Measurements from ENCODE around the gene THSD7B. TPM values are rescaled to one million over a fixed set of nuclear protein-coding genes. Genes with fewer than 3 reads are reported as not detected.

Gene THSD7B
- total and polyA plus RNA-seq, 10 of the 15 experiments (the other 5 are each of a cell fraction or from before 2014, with no cell fraction given) = 0.03 to 0.56 (median 0.28) TPM

- no peak for TF ChIP-seq BCL3 (IDR thresholded peaks at IDR 0.05; ENCODE audit: borderline replicate concordance, insufficient read depth, low read depth, low read length, poor library complexity, severe bottlenecking)
- no peak for TF ChIP-seq LARP7 (IDR thresholded peaks at IDR 0.05)
- TF ChIP-seq FOXM1 (IDR thresholded peaks at IDR 0.05; ENCODE audit: low read depth, low read length) = no peak
- TF ChIP-seq CREM (IDR thresholded peaks at IDR 0.05; ENCODE audit: low read depth) = no peak
- no peak for TF ChIP-seq RB1 (IDR thresholded peaks at IDR 0.05; ENCODE audit: borderline replicate concordance)
These were observed 907.7 kb downstream of the THSD7B start (continued) for GRCh38 chr2:137672989-137673552.

- ATAC-seq = no peak
- 0% methylated on average over 2 of the region's 2 CpGs for WGBS (ENCODE audit: insufficient coverage, insufficient replicate concordance, low lambda C conversion rate, missing lambda C conversion rate)
- H2AFZ ChIP-seq (ENCODE audit: control insufficient read depth, low read depth, low read length) = no peak overlapping the region
- intact Hi-C loops (cut with micrococcal nuclease; ENCODE audit: unreplicated experiment) (loop anchor here (10.0 kb wide), 1 partner anchor 740 kb away; no protein-coding TSS in a partner anchor), in situ Hi-C loops (cut with MboI) (no loop called here)
- no peaks in the 10 kb centered on the region for H3K79me2 ChIP-seq (ENCODE audit: control insufficient read depth, insufficient read depth, low read length)
- no peaks in the 10 kb centered on the region for H3K36me3 ChIP-seq (ENCODE audit: control insufficient read depth in 2 of 2, insufficient read depth in 2 of 2, low read length in 1 of 2)
- ChIA-PET CTCF (interaction anchor here (1.2 kb wide), 1 partner anchor 9 kb away, joined by 5 read pairs; no protein-coding TSS in a partner anchor), POLR2A (no interaction called here), RAD21 (ENCODE audit: unreplicated experiment) (no interaction called here), SMC1A (ENCODE audit: uncharacterized antibody, unreplicated experiment) (no interaction called here)
- H3K4me3 ChIP-seq = no peak overlapping the region
- no peak for FAIRE-seq
- H3K9me3 ChIP-seq (replicated peaks; ENCODE audit: control insufficient read depth, insufficient read depth, low read length) = no peaks in the 10 kb centered on the region
- BruUV-seq (replicated peaks) = no TSS peak
- H3K4me1 ChIP-seq (ENCODE audit: control insufficient read depth, insufficient read depth, low read length) = no peaks in the 10 kb centered on the region
- no peak for DNase-seq (ENCODE audit: low read depth, low spot score)
- H4K20me1 ChIP-seq (ENCODE audit: control insufficient read depth, insufficient read depth) = no peaks in the 10 kb centered on the region
- no peaks in the 10 kb centered on the region for H3K27me3 ChIP-seq (replicated peaks in 1 of 2; ENCODE audit: control insufficient read depth in 2 of 2, insufficient read depth in 2 of 2, low read length in 1 of 2)
- H3K27ac ChIP-seq (ENCODE audit: control insufficient read depth, insufficient read depth) = no peak overlapping the region
- H3K9ac ChIP-seq (ENCODE audit: control insufficient read depth, insufficient read depth, low read length) = no peak overlapping the region
- H3K4me2 ChIP-seq (ENCODE audit: control insufficient read depth, insufficient read depth) = no peak overlapping the region
- TF ChIP-seq EZH2 (IDR thresholded peaks at IDR 0.05; ENCODE audit: borderline replicate concordance, control insufficient read depth, low read depth, low read length) (no peak), ATF2 (IDR thresholded peaks at IDR 0.05; ENCODE audit: low read length) (no peak), ZBTB40 (IDR thresholded peaks at IDR 0.05; ENCODE audit: borderline replicate concordance) (no peak), WRNIP1 (IDR thresholded peaks at IDR 0.05; ENCODE audit: borderline replicate concordance, low read depth, low read length) (no peak), SPI1 (IDR thresholded peaks at IDR 0.05; ENCODE audit: borderline replicate concordance, insufficient read depth, low read depth, low read length) (no peak), JUND (IDR thresholded peaks at IDR 0.05; ENCODE audit: low read depth, low read length) (no peak), BHLHE40 (IDR thresholded peaks at IDR 0.05; ENCODE audit: borderline replicate concordance in 1 of 2, low read depth in 2 of 2, low read length in 1 of 2) (no peak), RB1 (IDR thresholded peaks at IDR 0.05; ENCODE audit: borderline replicate concordance) (no peak), NBN (IDR thresholded peaks at IDR 0.05) (no peak), CHD1 (IDR thresholded peaks at IDR 0.05; ENCODE audit: low read depth, low read length) (no peak), BMI1 (IDR thresholded peaks at IDR 0.05; ENCODE audit: borderline replicate concordance) (no peak)
These were observed 909.6 kb downstream of the THSD7B start for GRCh38 chr2:137674991-137675390.
